ENCODE results near the gene DCAF17.

DNA sequence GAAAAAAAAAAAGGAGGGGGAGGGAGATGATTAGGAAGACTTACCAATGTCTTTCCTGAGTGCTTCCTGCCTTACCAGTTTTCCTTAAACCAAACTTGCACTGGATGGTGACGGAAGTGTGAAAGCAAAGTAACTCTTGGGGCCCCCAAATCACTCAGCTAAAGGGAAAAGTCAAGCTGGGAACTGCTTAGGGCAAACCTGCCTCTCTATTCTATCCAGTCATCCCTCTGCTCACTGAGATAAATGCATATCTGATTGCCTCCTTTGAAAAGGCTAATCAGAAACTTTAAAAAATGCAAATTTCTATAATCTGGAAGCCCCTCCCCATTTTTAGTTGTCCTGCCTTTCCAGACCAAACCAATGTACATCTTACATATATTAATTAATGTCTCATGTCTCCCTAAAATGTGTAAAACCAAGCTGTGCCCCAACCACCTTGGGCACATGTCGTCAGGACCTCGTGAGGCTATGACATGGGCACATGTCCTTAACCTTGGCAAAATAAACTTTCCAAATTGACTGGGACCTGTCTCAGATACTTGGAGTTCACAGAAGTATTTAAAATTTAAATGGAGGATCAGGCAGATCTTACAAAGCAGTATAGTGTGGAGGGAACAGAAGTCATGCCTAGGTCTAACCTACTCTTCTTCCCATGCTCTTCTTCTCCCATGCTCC, 81.0 kb downstream of the DCAF17 start:
- TF ChIP-seq, protein P1, sequence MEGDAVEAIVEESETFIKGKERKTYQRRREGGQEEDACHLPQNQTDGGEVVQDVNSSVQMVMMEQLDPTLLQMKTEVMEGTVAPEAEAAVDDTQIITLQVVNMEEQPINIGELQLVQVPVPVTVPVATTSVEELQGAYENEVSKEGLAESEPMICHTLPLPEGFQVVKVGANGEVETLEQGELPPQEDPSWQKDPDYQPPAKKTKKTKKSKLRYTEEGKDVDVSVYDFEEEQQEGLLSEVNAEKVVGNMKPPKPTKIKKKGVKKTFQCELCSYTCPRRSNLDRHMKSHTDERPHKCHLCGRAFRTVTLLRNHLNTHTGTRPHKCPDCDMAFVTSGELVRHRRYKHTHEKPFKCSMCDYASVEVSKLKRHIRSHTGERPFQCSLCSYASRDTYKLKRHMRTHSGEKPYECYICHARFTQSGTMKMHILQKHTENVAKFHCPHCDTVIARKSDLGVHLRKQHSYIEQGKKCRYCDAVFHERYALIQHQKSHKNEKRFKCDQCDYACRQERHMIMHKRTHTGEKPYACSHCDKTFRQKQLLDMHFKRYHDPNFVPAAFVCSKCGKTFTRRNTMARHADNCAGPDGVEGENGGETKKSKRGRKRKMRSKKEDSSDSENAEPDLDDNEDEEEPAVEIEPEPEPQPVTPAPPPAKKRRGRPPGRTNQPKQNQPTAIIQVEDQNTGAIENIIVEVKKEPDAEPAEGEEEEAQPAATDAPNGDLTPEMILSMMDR (IDR thresholded peaks at IDR 0.05): no peak
- TF ChIP-seq POLR2A (IDR thresholded peaks at IDR 0.05) (no peak), POLR2AphosphoS5 (IDR thresholded peaks at IDR 0.05) (no peak), EP300 (IDR thresholded peaks at IDR 0.05) (no peak)

All from gastroesophageal sphincter (tissue), 3 donors.